Osteoblast (primary cell): ENCODE results near the gene HENMT1. TPM values are rescaled to one million over a fixed set of nuclear protein-coding genes. Genes with fewer than 3 reads are reported as not detected.

Experiments
- DNase-seq: peaks from one replicate; pipeline ENCODE4 v3.0.0; 2011; ENCODE audit warnings: low spot score, mixed read lengths; ENCODE audit not compliant: insufficient read length; ENCODE audit errors: missing footprints
- H2AFZ ChIP-seq: 2 replicates; pipeline ENCODE4 v1.6.0; 2011; ENCODE audit warnings: mild to moderate bottlenecking, low read length
- H3K27ac ChIP-seq: 2 replicates; pipeline ENCODE4 v1.5.1; 2011; ENCODE audit warnings: mild to moderate bottlenecking, low read depth, low read length, moderate library complexity
- H3K27me3 ChIP-seq: 2 replicates; pipeline ENCODE4 v1.6.0; 2012; ENCODE audit warnings: mild to moderate bottlenecking, control low read depth, inconsistent platforms, low read length, moderate library complexity; ENCODE audit not compliant: insufficient read depth
- H3K36me3 ChIP-seq: 2 replicates; pipeline ENCODE4 v1.5.1; 2011; ENCODE audit warnings: mild to moderate bottlenecking, low read length, control low read depth, moderate library complexity; ENCODE audit not compliant: insufficient read depth
- H3K4me1 ChIP-seq: 2 replicates; pipeline ENCODE4 v1.5.1; 2011; ENCODE audit warnings: mild to moderate bottlenecking, low read length, control low read depth, moderate library complexity; ENCODE audit not compliant: insufficient read depth
- H3K4me2 ChIP-seq: 2 replicates; pipeline ENCODE4 v1.6.0; 2011; ENCODE audit warnings: mild to moderate bottlenecking, low read length; ENCODE audit not compliant: insufficient read depth
- H3K4me3 ChIP-seq: fragments of 200-600 bp; sonication (generic); 3 replicates; pipeline ENCODE4 v1.5.1; 2012; ENCODE audit warnings: mild to moderate bottlenecking, low read length, inconsistent platforms; ENCODE audit not compliant: insufficient read depth
- H3K79me2 ChIP-seq: 2 replicates; pipeline ENCODE4 v1.6.0; 2012; ENCODE audit warnings: mild to moderate bottlenecking, low read length, control low read depth, inconsistent platforms; ENCODE audit not compliant: insufficient read depth
- H3K9me3 ChIP-seq: 2 replicates; pipeline ENCODE4 v1.5.1; 2011; ENCODE audit warnings: low read depth, low read length, control low read depth
- H4K20me1 ChIP-seq: 2 replicates; pipeline ENCODE4 v1.6.0; 2012; ENCODE audit warnings: mild to moderate bottlenecking, low read length, control low read depth; ENCODE audit not compliant: insufficient read depth
- CTCF ChIP-seq: IDR thresholded peaks from 2 replicates; pipeline ENCODE4 v1.5.1; 2011; ENCODE audit warnings: mild to moderate bottlenecking, low read depth, low read length, moderate library complexity; ENCODE audit errors: extremely low read depth
- total RNA-seq: library from RNA; depleted of rRNA; stranded (reverse); fragments of >200 nt; gene quantifications from 2 replicates; pipeline ENCODE4 v1.2.3, GENCODE V29; 2012

Gene HENMT1
- total RNA-seq, 1 donor = 4.7 TPM

DNA sequence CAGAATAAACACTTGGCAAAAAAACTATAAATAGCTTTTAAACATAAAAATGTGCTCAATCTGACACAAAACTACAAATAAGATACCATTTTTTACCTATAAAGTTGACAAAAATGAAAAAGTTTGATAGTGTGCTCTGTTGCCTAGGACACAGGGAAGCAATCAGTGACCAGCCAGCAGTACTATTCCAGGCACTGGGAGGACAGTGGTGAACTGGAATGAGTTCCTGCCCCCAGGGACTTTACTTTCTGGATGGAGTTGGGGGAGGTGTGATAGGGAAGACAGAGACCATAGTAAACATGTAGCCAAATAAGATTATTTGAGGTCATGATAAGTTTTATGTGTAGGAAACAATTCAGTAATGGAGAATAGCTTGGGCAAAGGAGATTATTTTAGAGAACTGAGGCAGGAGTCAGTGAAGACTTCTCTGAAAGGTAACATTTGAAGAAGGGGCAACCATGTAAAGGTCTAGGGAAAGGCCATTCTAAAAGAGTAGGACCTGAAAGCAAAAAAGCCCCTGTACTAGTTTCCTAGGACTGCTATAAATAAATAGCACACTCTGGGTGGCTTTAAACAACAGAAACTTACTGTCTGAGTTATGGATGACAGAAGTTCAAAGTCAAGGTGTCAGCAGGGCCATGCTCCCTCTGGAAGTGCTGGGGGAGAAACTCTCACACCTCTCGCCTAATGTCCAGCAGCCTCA, 59.0 kb downstream of the HENMT1 start:
- Histone ChIP-seq H3K79me2 (no peaks in the 10 kb centered on the region), H3K4me2 (no peak overlapping the region), H4K20me1 (no peaks in the 10 kb centered on the region), H2AFZ (no peak overlapping the region), H3K27ac (no peak overlapping the region), H3K27me3 (no peaks in the 10 kb centered on the region), H3K9me3 (no peaks in the 10 kb centered on the region), H3K4me1 (peaks cover 4% of the 10 kb centered on the region), H3K4me3 (no peak overlapping the region), H3K36me3 (no peaks in the 10 kb centered on the region)
- DNase-seq = no peak
- TF ChIP-seq CTCF = no peak

DNA sequence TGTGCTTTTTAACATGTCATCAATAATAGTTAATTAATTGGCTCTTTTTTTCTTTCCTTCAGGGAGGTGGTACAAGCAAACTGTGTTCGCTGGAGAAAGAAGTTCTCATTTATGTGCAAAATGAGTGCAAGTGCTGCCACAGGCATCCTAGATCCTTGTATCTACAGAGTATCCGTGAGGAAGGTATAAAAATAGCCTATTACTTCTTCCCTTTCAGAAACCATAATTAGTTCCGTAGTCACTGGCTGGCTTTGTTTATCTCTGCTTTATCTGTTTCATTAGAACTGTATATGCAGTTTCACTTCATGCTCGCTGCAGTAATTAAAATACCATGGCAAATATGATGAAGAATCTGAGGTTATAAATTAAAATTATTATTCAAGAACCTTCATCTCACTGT, 60.4 kb downstream of the HENMT1 start:
- Histone ChIP-seq H3K27me3 (no peaks in the 10 kb centered on the region), H3K4me2 (no peak overlapping the region), H3K4me3 (no peak overlapping the region), H3K4me1 (peaks cover 7% of the 10 kb centered on the region), H3K79me2 (peaks cover 2% of the 10 kb centered on the region), H3K27ac (no peak overlapping the region), H2AFZ (no peak overlapping the region), H4K20me1 (no peaks in the 10 kb centered on the region), H3K36me3 (no peaks in the 10 kb centered on the region), H3K9me3 (no peaks in the 10 kb centered on the region)
- no peak for TF ChIP-seq CTCF
- DNase-seq = no peak

DNA sequence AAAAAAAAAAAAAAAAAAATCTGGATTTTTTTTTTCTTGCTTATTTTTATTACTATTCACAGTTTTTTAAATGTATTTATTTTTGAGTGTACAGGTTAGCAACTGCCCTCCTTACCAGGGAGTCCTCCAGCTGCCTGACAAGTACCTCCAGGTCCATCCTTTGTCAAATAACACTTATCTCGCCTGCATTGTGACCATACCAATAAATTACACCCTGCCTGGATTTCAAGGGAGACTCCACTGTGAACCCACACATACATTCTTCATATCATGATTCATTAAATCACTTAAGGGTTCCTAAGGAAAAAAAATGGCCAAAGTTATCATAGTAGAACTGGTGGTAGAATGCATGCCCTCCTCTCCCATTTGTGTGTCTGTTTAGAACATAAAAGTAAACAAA, 62.6 kb downstream of the HENMT1 start:
- no peaks in the 10 kb centered on the region for H3K27me3 ChIP-seq
- no peak overlapping the region for H3K27ac ChIP-seq
- H4K20me1 ChIP-seq = no peaks in the 10 kb centered on the region
- no peak overlapping the region for H2AFZ ChIP-seq
- peaks cover 2% of the 10 kb centered on the region for H3K79me2 ChIP-seq
- H3K9me3 ChIP-seq = no peaks in the 10 kb centered on the region
- H3K4me2 ChIP-seq = no peak overlapping the region
- no peak overlapping the region for H3K4me3 ChIP-seq
- peaks cover 7% of the 10 kb centered on the region for H3K4me1 ChIP-seq
- no peak for TF ChIP-seq CTCF
- no peak for DNase-seq
- H3K36me3 ChIP-seq = no peaks in the 10 kb centered on the region

Other genes starting within 250 kb of the HENMT1 start
- gene NBPF6, start 210.8 kb downstream of the HENMT1 start, total RNA-seq = 0.36 TPM in 1 of 2 replicates, not detected in the other
- gene EEIG2, start 101.0 kb downstream of the HENMT1 start, total RNA-seq = 11.2 and 12.4 TPM in 2 replicates
- 14.1 and 19.7 TPM in 2 replicates for gene PRPF38B, start 31.2 kb upstream of the HENMT1 start, total RNA-seq
- gene FNDC7, start 51.8 kb upstream of the HENMT1 start, total RNA-seq = not detected in 2 replicates
- 63.1 and 68.4 TPM in 2 replicates for gene STXBP3, start 85.6 kb upstream of the HENMT1 start, total RNA-seq
- gene AKNAD1, start 196.0 kb upstream of the HENMT1 start, total RNA-seq = not detected in 2 replicates
- 21.4 and 21.8 TPM in 2 replicates for gene GPSM2, start 215.9 kb upstream of the HENMT1 start, total RNA-seq